ENCODE data around the gene UBQLN4.

The UBQLN4 gene

GRCh38 chr1:156060937-156061636, 7.5 kb upstream of the UBQLN4 start, which contains the start of gene RAB25:
Gene RAB25, plus strand, starts transcription at chr1:156061160. Its CDS starts 241 bp downstream, at chr1:156061401.
- ChIA-PET POLR2A (interaction anchor here (0.8 to 1.0 kb wide), 2 partner anchors 11 to 204 kb away, joined by 3 read pairs; no protein-coding TSS in a partner anchor), CTCF (interaction anchor here (0.7 to 1.3 kb wide), 2 partner anchors 8 to 35 kb away, joined by 3 read pairs; partner anchors contain the start of gene UBQLN4)
- no peak for TF ChIP-seq PKNOX1 (IDR thresholded peaks at IDR 0.05)
- TF ChIP-seq ELF4 (IDR thresholded peaks at IDR 0.05): no peak
- no peak for TF ChIP-seq TARDBP (IDR thresholded peaks at IDR 0.05)
- TF ChIP-seq ZNF384 (IDR thresholded peaks at IDR 0.05): no peak
- TF ChIP-seq FOXK2 (IDR thresholded peaks at IDR 0.05): no peak
- no peak for TF ChIP-seq SP1 (IDR thresholded peaks at IDR 0.05)
- TF ChIP-seq BHLHE40 (IDR thresholded peaks at IDR 0.05; ENCODE audit: borderline replicate concordance): no peak
- TF ChIP-seq HDGF (IDR thresholded peaks at IDR 0.05; ENCODE audit: borderline replicate concordance): no peak
- no peak for TF ChIP-seq CTBP1 (IDR thresholded peaks at IDR 0.05; ENCODE audit: borderline replicate concordance)
- TF ChIP-seq ARNT (IDR thresholded peaks at IDR 0.05): no peak
- TF ChIP-seq FOXM1 (IDR thresholded peaks at IDR 0.05; ENCODE audit: borderline replicate concordance): no peak
- no peak for TF ChIP-seq NFRKB (IDR thresholded peaks at IDR 0.05)
- no peak for TF ChIP-seq L3MBTL2 (conservative IDR thresholded peaks at IDR 0.05)
- TF ChIP-seq FOXA1 (IDR thresholded peaks at IDR 0.05): no peak
- no peak for TF ChIP-seq LEF1 (IDR thresholded peaks at IDR 0.05; ENCODE audit: borderline replicate concordance)
- TF ChIP-seq SUZ12 (IDR thresholded peaks at IDR 0.05): no peak
- no peak for DNase-seq (ENCODE audit: extremely low spot score)

GRCh38 chr1:156056326-156056849, 2.8 kb upstream of the UBQLN4 start:
- CTCF ChIA-PET: no interaction called here
- POLR2A ChIA-PET: no interaction called here
- TF ChIP-seq LEF1 (IDR thresholded peaks at IDR 0.05; ENCODE audit: borderline replicate concordance): no peak
- no peak for TF ChIP-seq CTBP1 (IDR thresholded peaks at IDR 0.05; ENCODE audit: borderline replicate concordance)
- no peak for TF ChIP-seq BHLHE40 (IDR thresholded peaks at IDR 0.05; ENCODE audit: borderline replicate concordance)
- no peak for TF ChIP-seq FOXM1 (IDR thresholded peaks at IDR 0.05; ENCODE audit: borderline replicate concordance)
- TF ChIP-seq HDGF (IDR thresholded peaks at IDR 0.05; ENCODE audit: borderline replicate concordance): no peak
- no peak for TF ChIP-seq ARNT (IDR thresholded peaks at IDR 0.05)
- no peak for TF ChIP-seq PKNOX1 (IDR thresholded peaks at IDR 0.05)
- TF ChIP-seq L3MBTL2 (conservative IDR thresholded peaks at IDR 0.05): no peak
- no peak for TF ChIP-seq FOXA1 (IDR thresholded peaks at IDR 0.05)
- TF ChIP-seq NFRKB (IDR thresholded peaks at IDR 0.05): no peak
- TF ChIP-seq SUZ12 (IDR thresholded peaks at IDR 0.05): no peak
- no peak for TF ChIP-seq ZNF384 (IDR thresholded peaks at IDR 0.05)
- TF ChIP-seq FOXK2 (IDR thresholded peaks at IDR 0.05): no peak
- no peak for TF ChIP-seq SP1 (IDR thresholded peaks at IDR 0.05)
- TF ChIP-seq TARDBP (IDR thresholded peaks at IDR 0.05): no peak
- TF ChIP-seq ELF4 (IDR thresholded peaks at IDR 0.05): no peak
- DNase-seq (ENCODE audit: extremely low spot score): no peak

- no peak for DNase-seq (ENCODE audit: extremely low spot score)
- POLR2A ChIA-PET: no interaction called here
- TF ChIP-seq ARNT (IDR thresholded peaks at IDR 0.05): no peak
- no peak for TF ChIP-seq BHLHE40 (IDR thresholded peaks at IDR 0.05; ENCODE audit: borderline replicate concordance)
- no peak for TF ChIP-seq SP1 (IDR thresholded peaks at IDR 0.05)
- no peak for TF ChIP-seq L3MBTL2 (conservative IDR thresholded peaks at IDR 0.05)
- TF ChIP-seq ZNF384 (IDR thresholded peaks at IDR 0.05): no peak
- TF ChIP-seq CTBP1 (IDR thresholded peaks at IDR 0.05; ENCODE audit: borderline replicate concordance): no peak
- TF ChIP-seq FOXA1 (IDR thresholded peaks at IDR 0.05): no peak
- TF ChIP-seq NFRKB (IDR thresholded peaks at IDR 0.05): no peak
- TF ChIP-seq PKNOX1 (IDR thresholded peaks at IDR 0.05): no peak
- no peak for TF ChIP-seq ELF4 (IDR thresholded peaks at IDR 0.05)
- no peak for TF ChIP-seq LEF1 (IDR thresholded peaks at IDR 0.05; ENCODE audit: borderline replicate concordance)
- TF ChIP-seq TARDBP (IDR thresholded peaks at IDR 0.05): no peak
- no peak for TF ChIP-seq FOXM1 (IDR thresholded peaks at IDR 0.05; ENCODE audit: borderline replicate concordance)
- TF ChIP-seq FOXK2 (IDR thresholded peaks at IDR 0.05): no peak
- CTCF ChIA-PET: no interaction called here
These were observed 1.9 kb upstream of the UBQLN4 start for GRCh38 chr1:156055281-156056048.

- ChIA-PET POLR2A (interaction anchor here (0.6 to 2.3 kb wide), 6 partner anchors 10 to 117 kb away, joined by 3 to 11 read pairs (median 4); partner anchors contain the start of gene MEX3A), CTCF (interaction anchor here (0.6 to 1.9 kb wide), 3 partner anchors 14 to 613 kb away, joined by 3 to 5 read pairs (median 3); no protein-coding TSS in a partner anchor)
- TF ChIP-seq SUZ12 (IDR thresholded peaks at IDR 0.05): no peak; the same call in 1 of the 2 replicates
- TF ChIP-seq LEF1 (IDR thresholded peaks at IDR 0.05; ENCODE audit: borderline replicate concordance): no peak
- no peak for TF ChIP-seq NFRKB (IDR thresholded peaks at IDR 0.05)
- TF ChIP-seq L3MBTL2 (conservative IDR thresholded peaks at IDR 0.05): peak; percentile 85
- no peak for TF ChIP-seq BHLHE40 (IDR thresholded peaks at IDR 0.05; ENCODE audit: borderline replicate concordance)
- no peak for TF ChIP-seq HDGF (IDR thresholded peaks at IDR 0.05; ENCODE audit: borderline replicate concordance)
- peak; percentile 82; the same call in 1 of the 2 replicates for TF ChIP-seq ELF4 (IDR thresholded peaks at IDR 0.05)
- TF ChIP-seq ZNF384 (IDR thresholded peaks at IDR 0.05): no peak
- no peak for TF ChIP-seq PKNOX1 (IDR thresholded peaks at IDR 0.05)
- no peak for TF ChIP-seq ARNT (IDR thresholded peaks at IDR 0.05)
- DNase-seq (ENCODE audit: extremely low spot score): peak; percentile 97
These were observed 1.1 kb upstream of the UBQLN4 start, which contains the start of gene LAMTOR2 for GRCh38 chr1:156054500-156055280. Gene LAMTOR2, plus strand, starts transcription at chr1:156054782. Its CDS starts 108 bp downstream, at chr1:156054890.
